Thyroid gland (tissue), 4 donors: ENCODE results near the gene C3orf22.

Source experiments
- CTCF ChIP-seq, 6 experiments: fragments of 200-600 bp in 3 of 6; fragments of 450-650 bp in 3 of 6; sonication (generic) in 3 of 6; IDR thresholded peaks; one replicate each; pipeline ENCODE4 v1.5.1; 2016 to 2019; ENCODE audit warnings: antibody characterized with exemption in 6 of 6, mild to moderate bottlenecking in 2 of 6, inconsistent platforms in 1 of 6, moderate library complexity in 1 of 6
- POLR2A ChIP-seq, 2 donors: fragments of 450-650 bp; IDR thresholded peaks; one replicate each; pipeline ENCODE4 v1.6.1; 2017; ENCODE audit warnings: antibody characterized with exemption in 2 of 2, mild to moderate bottlenecking in 2 of 2, moderate library complexity in 1 of 2

GRCh38 chr3:126541628-126542339, 16.9 kb downstream of the C3orf22 start:
- no peak for TF ChIP-seq CTCF (IDR thresholded peaks at IDR 0.05)
- no peak for TF ChIP-seq POLR2A (IDR thresholded peaks at IDR 0.05)
